ENCODE data around the gene EGLN2.

Gene EGLN2

GRCh38 chr19:40805258-40805868 lies 6.4 kb downstream of the EGLN2 start:
- no peak for TF ChIP-seq CTCF (conservative IDR thresholded peaks at IDR 0.05; ENCODE audit: control insufficient read depth, insufficient read depth, low read depth, low read length)
- DNase-seq (ENCODE audit: low read depth): no peak
- H3K4me3 ChIP-seq (ENCODE audit: control insufficient read depth, low read depth, low read length): no peak overlapping the region

GRCh38 chr19:40806423-40807146 lies 7.6 kb downstream of the EGLN2 start:
- H3K4me3 ChIP-seq (ENCODE audit: control insufficient read depth, low read depth, low read length): no peak overlapping the region
- TF ChIP-seq CTCF (conservative IDR thresholded peaks at IDR 0.05; ENCODE audit: control insufficient read depth, insufficient read depth, low read depth, low read length): peak; percentile 83
- peak; percentile 95 for DNase-seq (ENCODE audit: low read depth)

- TF ChIP-seq CTCF (conservative IDR thresholded peaks at IDR 0.05; ENCODE audit: control insufficient read depth, insufficient read depth, low read depth, low read length): no peak
- no peak for DNase-seq (ENCODE audit: low read depth)
- H3K4me3 ChIP-seq (ENCODE audit: control insufficient read depth, low read depth, low read length): no peak overlapping the region
These were observed 8.4 kb downstream of the EGLN2 start for GRCh38 chr19:40807147-40808020.

GRCh38 chr19:40808021-40808325 lies 9.0 kb downstream of the EGLN2 start:
- DNase-seq (ENCODE audit: low read depth): no peak
- H3K4me3 ChIP-seq (ENCODE audit: control insufficient read depth, low read depth, low read length): no peak overlapping the region
- TF ChIP-seq CTCF (conservative IDR thresholded peaks at IDR 0.05; ENCODE audit: control insufficient read depth, insufficient read depth, low read depth, low read length): no peak

- no peak for TF ChIP-seq CTCF (conservative IDR thresholded peaks at IDR 0.05; ENCODE audit: control insufficient read depth, insufficient read depth, low read depth, low read length)
- H3K4me3 ChIP-seq (ENCODE audit: control insufficient read depth, low read depth, low read length): no peak overlapping the region
- DNase-seq (ENCODE audit: low read depth): no peak
These were observed 9.5 kb downstream of the EGLN2 start for GRCh38 chr19:40808497-40808896.

GRCh38 chr19:40809358-40810086 lies 10.5 kb downstream of the EGLN2 start:
- no peak overlapping the region for H3K4me3 ChIP-seq (ENCODE audit: control insufficient read depth, low read depth, low read length)
- no peak for TF ChIP-seq CTCF (conservative IDR thresholded peaks at IDR 0.05; ENCODE audit: control insufficient read depth, insufficient read depth, low read depth, low read length)

More at GRCh38 chr19:40809358-40810086, 10.5 kb downstream of the EGLN2 start:
- no peak for DNase-seq (ENCODE audit: low read depth)

Measured in fibroblast of mammary gland (primary cell).